HG03159 (cell line): ENCODE measurements around the gene GABRB2.

Experiments used
- ATAC-seq: cut with Tn5 transposase; IDR thresholded peaks from one replicate; pipeline ENCODE4 v1.9.1; 2021; ENCODE audit warnings: mild to moderate bottlenecking, moderate library complexity; ENCODE audit not compliant: unreplicated experiment

The GABRB2 gene

DNA sequence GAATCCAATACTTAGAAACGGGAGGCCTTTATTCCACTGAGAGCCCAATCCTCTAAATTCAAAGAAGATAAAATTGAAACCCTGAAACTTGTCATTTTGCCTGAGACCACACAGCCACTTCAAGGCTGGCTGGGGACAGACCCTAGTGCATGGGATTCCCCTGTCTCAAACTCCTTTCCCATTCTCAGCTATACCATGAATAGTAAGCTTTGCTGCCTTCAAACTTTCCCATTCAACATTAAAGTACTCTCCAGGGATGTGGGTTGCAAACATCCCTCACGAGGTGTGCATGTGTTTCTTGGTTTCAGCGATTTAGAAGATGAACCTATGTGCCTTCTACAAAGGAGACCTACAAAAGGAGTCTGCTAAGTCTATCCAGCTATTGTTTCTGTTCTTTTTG lies 64.6 kb downstream of the GABRB2 start:
- no peak for ATAC-seq

DNA sequence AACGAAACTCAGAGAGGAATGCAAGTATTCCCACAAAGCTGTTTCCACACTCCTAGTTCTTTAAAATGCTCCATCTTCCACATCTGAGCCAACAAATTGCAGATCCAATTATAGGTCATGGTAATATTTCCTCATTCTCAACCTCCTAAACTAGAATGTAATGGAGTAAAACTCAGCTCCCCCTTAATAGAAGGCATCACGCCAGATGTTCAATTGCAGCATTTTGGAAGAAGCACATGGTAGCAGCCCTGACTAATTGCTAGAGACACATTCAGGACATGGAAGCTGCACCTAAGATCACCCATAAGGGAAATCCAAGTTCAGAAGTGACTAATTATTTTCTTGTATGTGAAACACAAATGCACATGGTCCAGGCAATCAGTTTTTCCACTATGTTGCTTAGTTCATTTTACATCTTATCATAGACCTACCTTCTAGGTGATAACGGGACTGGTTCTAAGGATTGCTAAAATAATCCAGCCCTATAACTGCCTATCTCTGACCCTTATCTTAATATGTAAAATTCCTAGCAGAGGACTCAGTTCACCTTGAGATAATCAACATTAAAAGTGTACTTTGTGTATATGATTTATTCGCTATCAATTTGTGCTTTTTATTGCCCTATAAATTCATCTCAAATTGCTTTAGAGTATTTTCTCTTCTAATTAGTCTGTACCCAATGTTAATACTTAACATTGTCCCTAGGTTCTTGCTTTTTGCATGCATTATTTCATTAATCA lies 75.1 kb downstream of the GABRB2 start:
- no peak for ATAC-seq

- no peak for ATAC-seq
These were observed 78.8 kb downstream of the GABRB2 start for GRCh38 chr5:161467703-161468102.

DNA sequence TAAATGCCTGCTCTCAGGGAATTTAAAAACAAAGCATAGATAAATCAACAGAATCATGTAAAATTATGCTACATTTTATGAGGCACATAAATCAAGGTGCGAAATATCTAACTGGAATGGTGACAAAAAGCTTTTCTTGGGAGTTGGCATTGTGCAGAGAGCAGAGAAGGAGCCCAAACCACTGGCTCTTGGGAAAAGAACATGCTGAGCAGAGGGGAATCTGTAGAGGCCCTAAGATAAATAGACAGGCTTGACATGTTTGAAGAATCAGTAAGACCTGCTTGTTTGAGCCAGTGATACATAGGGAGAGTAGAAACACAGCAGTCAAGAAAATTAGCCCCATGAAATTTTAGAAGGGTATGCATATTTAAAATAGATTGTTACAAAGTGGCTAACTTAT lies 85.8 kb downstream of the GABRB2 start:
- ATAC-seq, result no peak

DNA sequence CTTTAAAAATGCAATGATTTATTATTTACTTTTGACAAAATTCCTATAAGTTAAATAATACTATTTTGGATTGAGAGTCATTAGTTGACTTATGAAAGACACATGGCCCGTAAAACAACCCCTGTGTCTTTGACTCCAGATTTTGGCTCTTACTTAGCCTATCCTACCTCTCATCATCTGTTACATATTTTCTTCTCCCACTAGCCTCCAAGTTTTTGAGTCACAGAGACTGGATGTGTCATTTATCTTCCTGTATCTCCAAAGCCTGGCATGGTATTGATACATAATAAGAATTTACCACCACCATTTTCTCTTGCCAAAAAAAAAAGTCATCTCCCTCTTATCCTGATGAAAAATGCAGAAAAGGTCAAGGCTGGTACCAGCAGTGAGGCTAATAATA lies 99.9 kb downstream of the GABRB2 start:
- ATAC-seq, result no peak

- ATAC-seq, result no peak
These were observed 104.1 kb downstream of the GABRB2 start for GRCh38 chr5:161442471-161442870.

DNA sequence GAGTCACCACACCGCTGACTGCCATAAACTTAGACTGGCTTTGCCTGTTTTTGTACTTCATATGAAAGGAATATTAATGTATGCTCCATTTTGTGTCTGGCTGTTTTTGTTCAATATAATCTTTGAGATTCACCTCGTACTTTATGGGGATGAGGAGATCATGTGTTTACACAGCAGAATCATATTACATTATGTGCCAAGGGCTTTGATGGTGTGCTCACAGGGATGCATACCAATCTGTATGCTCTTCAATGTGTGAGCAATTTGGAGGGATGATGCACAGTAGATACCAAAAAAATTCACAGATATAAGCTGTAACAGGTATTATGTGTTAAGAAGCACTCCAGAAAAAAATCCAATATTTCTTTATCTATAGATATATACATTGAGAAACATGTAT lies 113.7 kb downstream of the GABRB2 start:
- ATAC-seq, result no peak

- no peak for ATAC-seq
These were observed 114.6 kb downstream of the GABRB2 start for GRCh38 chr5:161431963-161432362.

DNA sequence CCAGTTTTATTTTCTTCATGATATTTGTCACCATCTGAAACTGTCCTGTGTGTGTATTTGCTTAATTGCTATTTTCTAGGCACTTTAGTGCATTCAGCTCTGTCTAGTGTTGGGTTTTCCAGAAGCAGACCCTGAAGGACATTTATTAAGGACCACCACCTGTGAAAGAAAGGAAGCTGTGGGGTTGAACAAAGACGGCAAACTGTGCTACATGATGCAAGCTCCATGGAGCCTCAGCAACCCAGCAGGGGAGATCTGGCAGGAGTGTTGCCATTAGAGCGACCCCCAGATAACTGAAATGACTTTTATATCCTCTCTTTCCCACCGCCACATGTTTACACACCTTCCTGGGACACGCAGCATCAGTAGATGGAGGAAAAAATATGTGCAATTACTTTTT lies 125.5 kb downstream of the GABRB2 start:
- no peak for ATAC-seq

DNA sequence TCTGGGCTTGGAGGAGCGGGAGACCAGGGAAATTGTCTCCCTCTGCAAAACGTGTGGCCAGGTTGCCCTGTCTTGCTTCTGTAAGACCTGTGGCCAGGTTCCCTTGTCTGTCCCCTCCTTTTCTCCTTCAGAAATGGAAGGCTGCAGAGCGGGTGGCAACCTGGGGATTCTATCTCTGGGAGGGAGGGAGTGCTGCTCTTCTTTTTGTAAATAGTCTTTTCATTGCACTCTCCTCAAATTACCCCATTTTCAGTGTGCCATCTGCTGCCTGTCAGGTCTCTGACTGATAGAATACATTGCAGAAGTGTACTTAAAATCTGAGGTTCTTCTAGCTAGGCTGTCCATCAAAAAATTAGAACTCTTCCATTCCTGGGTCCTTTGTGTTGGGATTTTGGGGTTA lies 126.0 kb downstream of the GABRB2 start:
- no peak for ATAC-seq

DNA sequence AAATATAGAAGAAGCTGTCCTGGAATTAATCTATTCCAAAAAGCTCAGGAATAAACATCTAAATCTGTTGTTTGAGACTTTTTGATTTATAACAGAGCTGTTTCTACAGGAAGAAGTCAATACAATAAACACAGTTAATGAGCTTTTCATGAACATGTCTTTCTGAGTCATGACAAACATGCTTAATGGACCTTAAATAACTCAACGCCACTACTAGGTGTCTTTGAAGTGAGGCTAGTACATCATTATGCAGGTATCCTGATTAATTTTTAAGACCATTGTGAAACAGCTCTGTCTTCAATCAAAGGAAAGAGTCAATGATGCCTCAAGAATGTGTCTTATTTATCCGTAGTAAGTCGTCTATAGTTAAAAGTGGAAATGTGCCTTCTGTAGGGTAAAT lies 131.6 kb downstream of the GABRB2 start:
- no peak for ATAC-seq

DNA sequence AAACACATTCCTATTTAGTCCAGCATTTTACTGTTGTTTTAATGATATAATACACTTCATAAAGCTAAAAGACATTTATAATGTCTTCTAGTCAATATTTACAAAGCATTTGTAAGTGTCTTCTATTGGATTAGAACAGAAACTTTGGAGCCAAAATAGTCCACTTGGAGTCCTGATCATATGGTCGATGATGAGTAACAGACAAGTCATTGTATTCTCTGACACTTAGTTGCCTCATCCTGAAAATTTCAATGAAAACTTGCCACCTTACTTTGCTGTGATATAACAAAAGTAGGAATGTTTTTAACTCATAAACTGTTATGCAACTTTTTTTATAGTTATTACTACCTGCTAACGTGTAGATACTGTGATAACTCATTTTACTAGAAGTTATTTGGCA lies 132.5 kb downstream of the GABRB2 start:
- ATAC-seq, result no peak

GRCh38 chr5:161412792-161413191 lies 133.7 kb downstream of the GABRB2 start:
- ATAC-seq, result no peak

GRCh38 chr5:161411156-161411555 lies 135.4 kb downstream of the GABRB2 start:
- ATAC-seq, result no peak

GRCh38 chr5:161410640-161411039 lies 135.9 kb downstream of the GABRB2 start:
- no peak for ATAC-seq

DNA sequence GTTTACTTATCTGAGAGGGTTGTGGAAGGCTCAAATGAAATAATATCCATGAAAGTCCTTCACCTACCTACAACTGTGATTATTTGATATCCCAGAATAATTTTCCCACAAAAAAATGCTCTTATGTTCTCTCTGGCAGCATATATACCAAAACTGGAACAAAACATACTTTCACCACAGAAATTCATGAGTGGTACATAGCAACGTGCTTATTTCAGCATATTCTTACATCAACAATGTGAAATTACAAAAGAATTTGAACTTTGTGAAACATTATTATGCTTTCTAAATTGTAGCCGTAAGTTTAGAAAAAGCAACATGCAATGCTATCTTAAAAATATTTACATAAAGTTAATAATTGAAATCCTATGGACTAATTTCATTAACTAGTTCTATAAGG lies 137.1 kb downstream of the GABRB2 start:
- ATAC-seq, result no peak

GRCh38 chr5:161406880-161407279 lies 139.6 kb downstream of the GABRB2 start:
- ATAC-seq, result no peak

DNA sequence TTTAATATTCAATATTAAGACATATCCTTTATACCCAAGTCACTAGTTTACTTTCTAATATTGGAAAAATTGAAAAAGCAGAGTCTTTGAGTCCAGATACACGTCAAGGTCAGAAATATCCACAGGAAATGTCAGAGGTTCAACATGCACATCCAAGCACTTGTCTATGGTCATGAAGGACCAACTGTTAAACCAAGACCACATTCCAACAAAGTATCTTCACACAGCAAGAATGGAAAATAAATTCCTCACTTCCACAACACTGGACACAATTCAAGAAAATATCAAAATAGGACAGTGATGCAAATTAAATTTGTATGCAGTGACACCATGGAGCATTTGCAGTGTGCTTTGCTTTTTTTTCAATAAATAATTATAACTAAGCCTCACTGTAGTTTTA lies 142.5 kb downstream of the GABRB2 start:
- ATAC-seq, result no peak

DNA sequence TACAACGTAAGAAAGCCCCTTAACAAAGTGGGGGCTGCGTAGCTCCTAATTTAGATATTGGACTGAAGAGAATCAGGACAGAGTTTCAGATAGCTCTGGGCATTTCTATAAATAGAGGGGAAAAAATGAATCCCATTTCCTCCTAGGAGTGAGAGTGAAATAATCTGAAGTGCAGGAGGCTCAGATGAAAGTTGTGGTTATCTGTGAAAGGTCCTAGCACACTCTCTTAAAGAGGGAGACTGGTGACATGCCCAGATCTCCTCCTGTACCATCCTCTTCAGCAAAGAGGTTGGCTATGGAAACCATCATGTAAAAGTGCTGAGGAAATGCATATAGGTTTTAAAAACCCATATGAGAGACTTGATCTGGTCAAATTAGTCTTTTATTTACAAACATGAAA lies 143.4 kb downstream of the GABRB2 start:
- no peak for ATAC-seq

GRCh38 chr5:161400583-161400982 lies 145.9 kb downstream of the GABRB2 start:
- no peak for ATAC-seq

- no peak for ATAC-seq
These were observed 146.4 kb downstream of the GABRB2 start for GRCh38 chr5:161399996-161400562.

- ATAC-seq, result no peak
These were observed 149.1 kb downstream of the GABRB2 start for GRCh38 chr5:161397448-161397847.

DNA sequence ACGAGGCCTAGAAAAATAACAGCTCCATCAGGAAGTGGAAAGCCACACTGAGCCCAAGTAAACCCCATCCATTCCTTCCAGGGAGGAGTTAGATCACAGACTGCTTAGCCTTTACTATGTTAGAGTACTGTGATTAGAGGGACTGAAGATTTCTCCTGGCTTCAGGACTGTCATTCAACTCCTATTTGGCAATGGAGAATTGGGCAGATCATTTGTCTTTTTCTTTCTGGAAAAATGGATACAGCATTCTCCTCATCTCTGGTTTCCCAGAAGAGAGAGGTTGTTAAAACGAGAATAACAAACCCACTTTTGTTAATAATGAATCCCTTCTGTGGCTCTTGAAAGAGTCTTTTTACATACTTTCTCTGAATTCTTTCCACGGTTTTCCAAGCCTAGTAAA lies 150.4 kb downstream of the GABRB2 start:
- ATAC-seq, result no peak
